SK-N-DZ (cell line): ENCODE measurements around the gene CFAP69.
"Not testable (repeated sequence)": the region's sequence is repeated elsewhere in the genome, so short reads cannot be mapped to it uniquely, and the experiment has no call there.

Source experiments
- DNase-seq: peaks from one replicate; pipeline ENCODE4 v3.0.0-alpha.2; 2015; ENCODE audit warnings: low spot score
- small RNA-seq, 2 experiments: library from RNA; depleted of rRNA; stranded (forward); fragments of <200 nt; gene quantifications; one replicate each; pipeline ENCODE3, GENCODE V24; 2014

Gene CFAP69

GRCh38 chr7:90334926-90335325 lies 90.0 kb downstream of the CFAP69 start:
- not testable (repeated sequence) for DNase-seq

- DNase-seq = no peak
Observed at GRCh38 chr7:90337106-90337505, 92.1 kb downstream of the CFAP69 start.

GRCh38 chr7:90345016-90345415 lies 100.0 kb downstream of the CFAP69 start:
- no peak for DNase-seq

GRCh38 chr7:90345595-90346335 lies 100.8 kb downstream of the CFAP69 start:
- peak; percentile 25 for DNase-seq

- peak; percentile 93 for DNase-seq
Observed at GRCh38 chr7:90346336-90347125, 101.6 kb downstream of the CFAP69 start, which contains the start of gene GTPBP10. Gene GTPBP10 (plus strand): TSS chr7:90346716. CDS start chr7:90346742, 26 bp downstream.

GRCh38 chr7:90347759-90348158 lies 102.8 kb downstream of the CFAP69 start:
- DNase-seq = no peak

GRCh38 chr7:90349305-90349704 lies 104.3 kb downstream of the CFAP69 start:
- no peak for DNase-seq

- DNase-seq = not testable (repeated sequence)
Observed at GRCh38 chr7:90350032-90350431, 105.1 kb downstream of the CFAP69 start.

- DNase-seq = no peak
Observed at GRCh38 chr7:90351987-90352386, 107.0 kb downstream of the CFAP69 start.

Small RNA genes lying within 50 kb of the gene (small RNA-seq; reads per million reads assigned to genes)
- gene RF00019 = 0 reads per million in 2 experiments
